DMS 273 (cell line): ENCODE data around the gene KCNE4.
A peak's percentile ranks its signal among the peaks of the same experiment; 100 is the strongest.

Source experiments
- DNase-seq: peaks from one replicate; lab custom pipeline; 2025; ENCODE audit not compliant: unreplicated experiment; lab: John Stamatoyannopoulos, UW

KCNE4 gene

GRCh38 chr2:223051693-223052289 lies at the start of gene KCNE4:
Gene KCNE4 (plus strand): TSS chr2:223052190. CDS start chr2:223052831, 641 bp downstream.
- no peak for DNase-seq

GRCh38 chr2:223003191-223003590 lies 48.8 kb upstream of the KCNE4 start:
- no peak for DNase-seq

GRCh38 chr2:223005496-223005895 lies 46.5 kb upstream of the KCNE4 start:
- DNase-seq: no peak

- no peak for DNase-seq
Measured at GRCh38 chr2:223007531-223007930, 44.5 kb upstream of the KCNE4 start.

- DNase-seq: no peak
Measured at GRCh38 chr2:223008162-223008561, 43.8 kb upstream of the KCNE4 start.

GRCh38 chr2:223008956-223009355 lies 43.0 kb upstream of the KCNE4 start:
- no peak for DNase-seq

GRCh38 chr2:223010641-223011040 lies 41.3 kb upstream of the KCNE4 start:
- no peak for DNase-seq

- DNase-seq: no peak
Measured at GRCh38 chr2:223012291-223012690, 39.7 kb upstream of the KCNE4 start.

- DNase-seq: no peak
Measured at GRCh38 chr2:223019390-223019930, 32.5 kb upstream of the KCNE4 start.

- DNase-seq: no peak
Measured at GRCh38 chr2:223019987-223020717, 31.8 kb upstream of the KCNE4 start.

- no peak for DNase-seq
Measured at GRCh38 chr2:223020971-223021675, 30.9 kb upstream of the KCNE4 start.

GRCh38 chr2:223026357-223027110 lies 25.5 kb upstream of the KCNE4 start:
- peak; percentile 11 for DNase-seq

- DNase-seq: peak; percentile 20
Measured at GRCh38 chr2:223027442-223027841, 24.5 kb upstream of the KCNE4 start.

GRCh38 chr2:223029287-223029686 lies 22.7 kb upstream of the KCNE4 start:
- no peak for DNase-seq

GRCh38 chr2:223032187-223033142 lies 19.5 kb upstream of the KCNE4 start:
- DNase-seq: no peak

GRCh38 chr2:223034221-223034975 lies 17.6 kb upstream of the KCNE4 start:
- DNase-seq: no peak

GRCh38 chr2:223036790-223037444 lies 15.1 kb upstream of the KCNE4 start:
- no peak for DNase-seq

GRCh38 chr2:223037445-223037800 lies 14.6 kb upstream of the KCNE4 start:
- DNase-seq: no peak

GRCh38 chr2:223039618-223040017 lies 12.4 kb upstream of the KCNE4 start:
- DNase-seq: no peak
